Activated naive CD8-positive, alpha-beta T cell treated with anti-CD3 and anti-CD28 coated beads for 36 hours (primary cell): ENCODE measurements around the gene COMMD9. TPM values are rescaled to one million over a fixed set of nuclear protein-coding genes. Genes with fewer than 3 reads are reported as not detected.
A peak's percentile ranks its signal among the peaks of the same experiment; 100 is the strongest.
"Not testable (repeated sequence)": the region's sequence is repeated elsewhere in the genome, so short reads cannot be mapped to it uniquely, and the experiment has no call there.

Experiments
- DNase-seq: peaks from one replicate; pipeline ENCODE4 v3.0.0; 2021
- H3K27ac Mint-ChIP-seq: one replicate; pipeline ENCODE4 v1.8.0; 2022; ENCODE audit warnings: mild to moderate bottlenecking, moderate library complexity, mixed read lengths
- H3K27me3 Mint-ChIP-seq: one replicate; pipeline ENCODE4 v1.8.0; 2022; ENCODE audit warnings: mild to moderate bottlenecking, mixed read lengths
- H3K36me3 Mint-ChIP-seq: one replicate; pipeline ENCODE4 v1.8.0; 2021; ENCODE audit warnings: mild to moderate bottlenecking, mixed read lengths
- H3K4me1 Mint-ChIP-seq: one replicate; pipeline ENCODE4 v1.8.0; 2021; ENCODE audit warnings: mixed read lengths
- H3K4me3 Mint-ChIP-seq: one replicate; pipeline ENCODE4 v1.8.0; 2022; ENCODE audit warnings: mild to moderate bottlenecking, moderate library complexity, mixed read lengths
- H3K9me3 Mint-ChIP-seq: one replicate; pipeline ENCODE4 v1.8.0; 2022; ENCODE audit warnings: mixed read lengths
- total RNA-seq, 2 experiments: library from RNA; stranded (reverse); gene quantifications; one replicate each; pipeline ENCODE4 v1.2.3, GENCODE V29; 2021

COMMD9 gene
- 10 to 100 TPM; 51.1 to 56.9 TPM for total RNA-seq

GRCh38 chr11:36289226-36289852 lies at the start of gene COMMD9:
COMMD9 (minus strand) TSS chr11:36289424; CDS start chr11:36289412, 12 bp downstream.
- Mint-ChIP-seq H3K27me3 (peaks cover 4% of the 10 kb centered on the region), H3K27ac (peak within 1 kb of the TSS; percentile 81), H3K36me3 (peaks cover 3% of the 10 kb centered on the region), H3K4me1 (peaks cover 24% of the 10 kb centered on the region), H3K9me3 (no peaks in the 10 kb centered on the region), H3K4me3 (peak within 1 kb of the TSS; percentile 90)
- DNase-seq = peak; percentile 94

- H3K36me3 Mint-ChIP-seq = no peaks in the 10 kb centered on the region
- no peak for DNase-seq
- no peak overlapping the region for H3K4me3 Mint-ChIP-seq
- peaks cover 11% of the 10 kb centered on the region for H3K4me1 Mint-ChIP-seq
- peaks cover 27% of the 10 kb centered on the region for H3K27me3 Mint-ChIP-seq
- peaks cover 2% of the 10 kb centered on the region for H3K9me3 Mint-ChIP-seq
- no peak overlapping the region for H3K27ac Mint-ChIP-seq
Measured at GRCh38 chr11:36333897-36334296, 44.7 kb upstream of the COMMD9 start.

GRCh38 chr11:36333468-36333867 lies 44.2 kb upstream of the COMMD9 start:
- peaks cover 13% of the 10 kb centered on the region for H3K4me1 Mint-ChIP-seq
- no peak overlapping the region for H3K4me3 Mint-ChIP-seq
- H3K9me3 Mint-ChIP-seq = peaks cover 2% of the 10 kb centered on the region
- peaks cover 27% of the 10 kb centered on the region for H3K27me3 Mint-ChIP-seq
- no peaks in the 10 kb centered on the region for H3K36me3 Mint-ChIP-seq
- DNase-seq = no peak
- no peak overlapping the region for H3K27ac Mint-ChIP-seq

DNA sequence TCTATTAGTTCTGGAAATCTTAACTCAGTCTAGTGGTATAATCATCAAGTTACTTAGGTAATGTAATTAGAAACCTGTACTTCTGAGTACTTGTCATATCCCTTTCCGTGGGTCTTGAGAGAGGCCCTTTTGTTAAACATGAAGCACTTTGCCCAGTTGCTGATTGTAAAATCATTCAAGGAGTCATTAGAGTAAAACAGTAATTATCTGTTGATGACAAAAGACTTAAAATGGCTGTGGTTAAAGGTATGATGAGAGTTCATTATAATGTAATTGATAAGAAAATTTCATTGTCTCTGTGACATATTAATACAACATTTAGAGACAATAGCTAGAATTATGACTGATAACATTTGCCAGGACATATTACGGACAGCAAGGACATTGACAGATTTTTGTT lies 41.2 kb upstream of the COMMD9 start:
- DNase-seq = no peak
- no peak overlapping the region for H3K4me3 Mint-ChIP-seq
- peaks cover 2% of the 10 kb centered on the region for H3K9me3 Mint-ChIP-seq
- H3K27ac Mint-ChIP-seq = no peak overlapping the region
- peaks cover 28% of the 10 kb centered on the region for H3K4me1 Mint-ChIP-seq
- H3K36me3 Mint-ChIP-seq = no peaks in the 10 kb centered on the region
- H3K27me3 Mint-ChIP-seq = peaks cover 37% of the 10 kb centered on the region

DNA sequence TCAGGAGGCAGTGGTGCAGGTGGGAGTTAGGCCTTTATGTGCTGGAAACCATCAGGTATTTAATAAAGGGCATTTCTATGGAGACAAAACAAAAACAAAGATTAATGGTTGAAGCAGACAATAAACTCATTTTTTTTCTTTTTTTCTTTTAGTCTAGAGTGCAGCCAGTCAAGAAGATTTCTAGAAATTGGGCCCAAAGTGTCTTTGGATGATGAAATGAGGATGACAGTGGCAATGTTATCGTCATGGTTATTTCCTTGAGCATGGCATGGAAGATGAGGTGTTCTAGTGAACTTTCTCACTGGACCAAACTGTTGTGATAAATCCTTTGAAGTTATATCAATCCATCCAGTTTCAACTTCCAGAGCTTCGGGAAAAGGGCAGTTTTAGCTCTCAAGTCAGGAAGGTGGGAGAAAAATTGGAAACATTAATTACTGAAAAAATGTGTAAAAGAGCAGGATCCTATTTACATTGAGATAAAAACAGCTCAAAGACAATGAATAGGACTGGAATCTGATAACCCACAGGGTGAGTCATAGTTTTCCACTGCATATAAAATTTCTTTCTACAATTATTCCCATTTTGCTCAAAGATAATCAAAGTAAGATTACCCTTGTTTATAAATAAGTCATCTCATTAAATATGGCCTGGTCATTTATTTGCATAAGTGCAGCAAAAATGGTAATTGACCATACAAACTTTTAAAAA lies 39.9 kb upstream of the COMMD9 start:
- Mint-ChIP-seq H3K36me3 (no peaks in the 10 kb centered on the region), H3K9me3 (peaks cover 2% of the 10 kb centered on the region), H3K27ac (peak overlapping the region; percentile 31), H3K4me3 (no peak overlapping the region), H3K4me1 (peaks cover 28% of the 10 kb centered on the region), H3K27me3 (peaks cover 37% of the 10 kb centered on the region)
- no peak for DNase-seq

DNA sequence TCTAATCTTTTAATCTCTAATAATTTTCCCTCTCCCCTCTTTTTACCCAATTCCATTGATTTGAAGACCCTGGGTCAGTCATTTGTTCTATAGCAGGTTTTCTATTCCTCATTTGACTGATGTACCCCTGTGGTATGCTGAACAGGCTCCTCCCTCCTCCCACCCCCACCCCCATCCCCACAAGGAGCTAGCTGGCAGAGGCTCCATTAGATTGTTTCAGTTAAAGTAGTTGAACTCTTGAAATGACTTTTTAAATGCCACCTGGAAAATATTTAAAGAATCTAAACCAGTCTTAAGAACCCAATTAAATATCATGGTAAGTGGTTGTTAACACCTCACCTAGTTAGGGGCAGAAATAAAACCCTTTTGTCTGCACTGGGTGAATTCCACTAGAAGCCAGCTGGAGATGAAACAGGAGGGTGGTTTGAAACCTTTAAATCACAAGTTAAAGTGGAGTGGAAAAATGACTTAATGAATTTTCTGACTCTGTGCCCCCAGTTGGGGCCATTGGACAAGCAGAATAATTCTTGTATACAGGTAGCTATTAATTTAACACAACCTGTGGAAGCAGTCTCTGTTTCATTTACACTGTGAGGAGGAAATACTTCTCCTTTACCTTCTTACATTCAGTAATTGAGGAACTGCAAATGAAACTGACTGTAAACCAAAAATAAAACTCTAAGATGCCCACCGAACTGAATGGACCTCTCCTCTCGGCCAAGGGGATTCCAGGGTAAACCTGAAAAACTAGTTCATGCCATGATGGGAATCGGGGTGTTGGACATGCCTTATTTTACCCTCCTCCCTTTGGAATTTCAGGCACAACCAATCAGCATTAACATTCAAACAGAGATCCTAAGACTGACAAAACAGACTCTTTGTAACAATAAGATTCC lies 37.5 kb upstream of the COMMD9 start:
- H3K36me3 Mint-ChIP-seq = no peaks in the 10 kb centered on the region
- H3K27ac Mint-ChIP-seq = no peak overlapping the region
- peaks cover 25% of the 10 kb centered on the region for H3K4me1 Mint-ChIP-seq
- no peak overlapping the region for H3K4me3 Mint-ChIP-seq
- no peak for DNase-seq
- H3K9me3 Mint-ChIP-seq = no peaks in the 10 kb centered on the region
- peaks cover 20% of the 10 kb centered on the region for H3K27me3 Mint-ChIP-seq

DNA sequence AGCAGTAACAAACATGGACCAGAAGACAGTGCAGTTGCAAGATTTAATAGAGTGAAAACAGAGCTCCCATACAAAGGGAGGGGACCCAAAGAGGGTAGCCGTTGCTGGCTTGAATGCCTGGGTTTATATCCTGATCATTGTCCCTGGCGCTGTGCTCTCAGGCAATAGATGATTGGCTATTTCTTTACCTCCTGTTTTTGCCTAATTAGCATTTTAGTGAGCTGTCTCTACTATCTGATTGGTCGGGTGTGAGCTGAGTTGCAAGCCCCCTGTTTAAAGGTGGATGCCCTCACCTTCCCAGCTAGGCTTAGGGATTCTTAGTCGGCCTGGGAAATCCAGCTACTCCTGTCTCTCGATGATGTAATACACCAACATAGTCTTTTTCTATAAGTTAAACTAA lies 36.2 kb upstream of the COMMD9 start:
- H3K4me3 Mint-ChIP-seq, H3K27ac Mint-ChIP-seq, DNase-seq, H3K36me3 Mint-ChIP-seq, H3K9me3 Mint-ChIP-seq: not testable (repeated sequence)
- H3K27me3 Mint-ChIP-seq = peaks cover 20% of the 10 kb centered on the region
- peaks cover 25% of the 10 kb centered on the region for H3K4me1 Mint-ChIP-seq

- DNase-seq, H3K4me3 Mint-ChIP-seq, H3K36me3 Mint-ChIP-seq, H3K27ac Mint-ChIP-seq, H3K9me3 Mint-ChIP-seq: not testable (repeated sequence)
- H3K4me1 Mint-ChIP-seq = peaks cover 24% of the 10 kb centered on the region
- H3K27me3 Mint-ChIP-seq = peaks cover 20% of the 10 kb centered on the region
Measured at GRCh38 chr11:36324956-36325355, 35.7 kb upstream of the COMMD9 start.

DNA sequence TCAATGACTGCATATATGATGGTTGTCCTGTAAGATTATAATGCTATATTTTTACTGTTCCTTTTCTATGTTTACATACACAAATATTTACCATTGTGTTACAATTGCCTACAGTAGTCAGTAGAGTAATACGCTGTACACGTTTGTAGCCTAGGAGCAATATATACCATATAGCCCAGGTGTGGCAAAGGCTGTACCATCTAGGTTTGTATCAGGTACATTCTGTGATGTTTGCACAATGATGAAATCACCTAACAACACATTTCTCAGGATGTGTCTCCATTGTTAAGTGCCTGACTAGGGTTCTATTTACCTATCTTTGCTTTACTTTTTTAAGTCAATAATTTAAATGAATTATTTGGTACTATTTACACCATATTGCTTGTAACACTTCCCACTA lies 28.8 kb upstream of the COMMD9 start:
- no peaks in the 10 kb centered on the region for H3K9me3 Mint-ChIP-seq
- no peaks in the 10 kb centered on the region for H3K36me3 Mint-ChIP-seq
- no peak overlapping the region for H3K4me3 Mint-ChIP-seq
- H3K27ac Mint-ChIP-seq = no peak overlapping the region
- DNase-seq = no peak
- H3K27me3 Mint-ChIP-seq = peaks cover 48% of the 10 kb centered on the region
- peaks cover 8% of the 10 kb centered on the region for H3K4me1 Mint-ChIP-seq

GRCh38 chr11:36316049-36316448 lies 26.8 kb upstream of the COMMD9 start:
- Mint-ChIP-seq H3K27ac (no peak overlapping the region), H3K4me1 (peaks cover 16% of the 10 kb centered on the region), H3K27me3 (peaks cover 60% of the 10 kb centered on the region), H3K9me3 (no peaks in the 10 kb centered on the region), H3K36me3 (no peaks in the 10 kb centered on the region), H3K4me3 (no peak overlapping the region)
- DNase-seq = no peak

GRCh38 chr11:36314434-36314767 lies 25.2 kb upstream of the COMMD9 start:
- H3K27ac Mint-ChIP-seq = no peak overlapping the region
- H3K36me3 Mint-ChIP-seq = no peaks in the 10 kb centered on the region
- H3K4me3 Mint-ChIP-seq = no peak overlapping the region
- peaks cover 16% of the 10 kb centered on the region for H3K4me1 Mint-ChIP-seq
- no peaks in the 10 kb centered on the region for H3K9me3 Mint-ChIP-seq
- H3K27me3 Mint-ChIP-seq = peaks cover 71% of the 10 kb centered on the region
- DNase-seq = no peak

GRCh38 chr11:36313750-36314433 lies 24.7 kb upstream of the COMMD9 start:
- DNase-seq = no peak
- H3K27me3 Mint-ChIP-seq = peaks cover 75% of the 10 kb centered on the region
- H3K9me3 Mint-ChIP-seq = no peaks in the 10 kb centered on the region
- no peaks in the 10 kb centered on the region for H3K36me3 Mint-ChIP-seq
- no peak overlapping the region for H3K27ac Mint-ChIP-seq
- H3K4me1 Mint-ChIP-seq = peaks cover 16% of the 10 kb centered on the region
- no peak overlapping the region for H3K4me3 Mint-ChIP-seq

GRCh38 chr11:36312611-36313472 lies 23.6 kb upstream of the COMMD9 start:
- Mint-ChIP-seq H3K27me3 (peaks cover 77% of the 10 kb centered on the region), H3K4me3 (no peak overlapping the region), H3K4me1 (peaks cover 16% of the 10 kb centered on the region), H3K36me3 (no peaks in the 10 kb centered on the region), H3K9me3 (no peaks in the 10 kb centered on the region), H3K27ac (no peak overlapping the region)
- no peak for DNase-seq

- Mint-ChIP-seq H3K4me3 (no peak overlapping the region), H3K9me3 (no peaks in the 10 kb centered on the region), H3K4me1 (peaks cover 16% of the 10 kb centered on the region), H3K27ac (no peak overlapping the region), H3K36me3 (no peaks in the 10 kb centered on the region), H3K27me3 (peaks cover 79% of the 10 kb centered on the region)
- DNase-seq = no peak
Measured at GRCh38 chr11:36311926-36312595, 22.8 kb upstream of the COMMD9 start.
